Keratinocyte (primary cell): ENCODE measurements around the gene IRAK3. TPM values are rescaled to one million over a fixed set of nuclear protein-coding genes. Genes with fewer than 3 reads are reported as not detected.
"Not testable (repeated sequence)": the region's sequence is repeated elsewhere in the genome, so short reads cannot be mapped to it uniquely, and the experiment has no call there.

Experiments
- DNase-seq: peaks from one replicate; pipeline ENCODE4 v3.0.0-alpha.2; 2011; ENCODE audit warnings: low read depth, missing footprints, low spot score
- FAIRE-seq: peaks from 2 replicates; lab custom pipeline; 2011; peaks lifted over from hg19 to GRCh38; lab: Jason Lieb, UNC
- H2AFZ ChIP-seq: 2 replicates; pipeline ENCODE4 v1.6.0; 2012; ENCODE audit warnings: low read length, control low read depth, inconsistent platforms; ENCODE audit not compliant: control insufficient read depth
- H3K27ac ChIP-seq: 2 replicates; pipeline ENCODE4 v1.5.1; 2011; ENCODE audit warnings: low read length; ENCODE audit not compliant: control insufficient read depth, insufficient read depth
- H3K27me3 ChIP-seq: 3 replicates; pipeline ENCODE4 v1.6.0; 2011; ENCODE audit warnings: low read length; ENCODE audit not compliant: control insufficient read depth, insufficient read depth; ENCODE audit errors: extremely low read depth
- H3K36me3 ChIP-seq, 2 experiments: 2 replicates in 1 of 2; 3 replicates in 1 of 2; pipeline ENCODE4 v1.5.1; 2011; ENCODE audit warnings: low read length in 2 of 2, mild to moderate bottlenecking in 1 of 2; ENCODE audit not compliant: control insufficient read depth in 2 of 2, insufficient read depth in 2 of 2; ENCODE audit errors: extremely low read depth in 1 of 2
- H3K4me1 ChIP-seq: 3 replicates; pipeline ENCODE4 v1.5.1; 2011; ENCODE audit warnings: low read length; ENCODE audit not compliant: control insufficient read depth, insufficient read depth; ENCODE audit errors: extremely low read depth
- H3K4me2 ChIP-seq: 3 replicates; pipeline ENCODE4 v1.6.0; 2011; ENCODE audit warnings: low read depth, low read length; ENCODE audit not compliant: control insufficient read depth, insufficient read depth; ENCODE audit errors: extremely low read depth
- H3K4me3 ChIP-seq, 3 experiments: fragments of 200-600 bp in 1 of 3; sonication (generic) in 1 of 3; 2 replicates in 2 of 3; 3 replicates in 1 of 3; pipeline ENCODE4 v1.5.1; 2011 to 2016; ENCODE audit warnings: low read length in 3 of 3, mild to moderate bottlenecking in 3 of 3, control low read depth in 2 of 3, inconsistent platforms in 1 of 3, low read depth in 1 of 3, mixed read lengths in 1 of 3, mixed run types in 1 of 3, moderate library complexity in 1 of 3; ENCODE audit not compliant: control insufficient read depth in 2 of 3, insufficient read depth in 2 of 3; ENCODE audit errors: extremely low read depth in 1 of 3
- H3K79me2 ChIP-seq: 2 replicates; pipeline ENCODE4 v1.6.0; 2012; ENCODE audit warnings: low read length; ENCODE audit not compliant: control insufficient read depth, insufficient read depth
- H3K9ac ChIP-seq: 3 replicates; pipeline ENCODE4 v1.6.0; 2011; ENCODE audit warnings: low read length; ENCODE audit not compliant: control insufficient read depth, insufficient read depth; ENCODE audit errors: extremely low read depth
- H3K9me1 ChIP-seq: 3 replicates; pipeline ENCODE4 v1.6.0; 2011; ENCODE audit warnings: low read length; ENCODE audit not compliant: control insufficient read depth, insufficient read depth; ENCODE audit errors: extremely low read depth
- H3K9me3 ChIP-seq: 2 replicates; pipeline ENCODE4 v1.5.1; 2012; ENCODE audit warnings: low read depth, low read length; ENCODE audit not compliant: control insufficient read depth
- H4K20me1 ChIP-seq: 3 replicates; pipeline ENCODE4 v1.6.0; 2011; ENCODE audit warnings: low read length; ENCODE audit not compliant: control insufficient read depth, insufficient read depth; ENCODE audit errors: extremely low read depth
- CTCF ChIP-seq, 3 experiments: IDR thresholded peaks in 1 of 3; conservative IDR thresholded peaks in 1 of 3; optimal IDR thresholded peaks in 1 of 3; 2 replicates in 2 of 3; 3 replicates in 1 of 3; pipeline versions ENCODE3 to v1.5.1; 2011; ENCODE audit warnings: low read length in 3 of 3, mild to moderate bottlenecking in 3 of 3, moderate library complexity in 2 of 3, control low read depth in 1 of 3, inconsistent platforms in 1 of 3; ENCODE audit not compliant: insufficient read depth in 2 of 3; ENCODE audit errors: extremely low read depth in 1 of 3
- EZH2 ChIP-seq: IDR thresholded peaks from one replicate; pipeline ENCODE4 v1.6.1; 2012; ENCODE audit warnings: inconsistent platforms, mild to moderate bottlenecking, low read length, moderate library complexity
- dilution Hi-C: fragments of 300-500 bp; cut with MboI; formaldehyde crosslinking; loops from one replicate; pipeline ENCODE4 v1.7.0; 2020; ENCODE audit warnings: low sequenced_read_pairs; ENCODE audit not compliant: extremely low pct_ligation_motif_present
- polyA plus RNA-seq, 5 experiments: library from polyadenylated mRNA; depleted of rRNA in 3 of 5; stranded (reverse) in 3 of 5; stranded (forward) in 1 of 5; unstranded in 1 of 5; fragments of >200 nt; gene quantifications; 1 replicate in 1 of 5; 2 replicates in 3 of 5; 3 replicates in 1 of 5; pipeline versions ENCODE4 v1.2.1 to v1.2.3, GENCODE V29; 2011 to 2012; ENCODE audit warnings: missing spikeins in 2 of 5, low read depth in 1 of 5, low replicate concordance in 1 of 5

IRAK3 gene
- polyA plus RNA-seq, 1 donor (not counting 4 experiments of a cell fraction or from before 2014, with no cell fraction given), result 0.07 TPM

DNA sequence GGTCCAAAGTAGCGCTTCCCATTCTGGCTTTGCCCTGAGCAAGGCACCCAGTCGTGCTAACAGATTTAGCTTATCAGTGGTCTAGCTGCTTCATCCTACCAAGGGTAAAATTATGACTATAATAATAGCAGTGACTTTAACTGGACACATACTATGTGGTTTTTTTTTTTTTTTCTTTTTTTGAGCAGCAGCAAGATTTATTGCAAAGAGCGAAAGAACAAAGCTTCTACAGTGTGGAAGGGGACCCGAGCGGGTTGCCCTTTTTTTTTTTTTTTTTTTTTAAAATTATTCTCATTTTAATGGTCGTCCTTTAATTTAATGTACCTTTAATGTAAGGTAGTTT, 113.8 kb downstream of the IRAK3 start:
- TF ChIP-seq EZH2, result no peak
- no peak for TF ChIP-seq CTCF (optimal IDR thresholded peaks at IDR 0.05 in 1 of 3, IDR thresholded peaks at IDR 0.05 in 1 of 3, conservative IDR thresholded peaks at IDR 0.05 in 1 of 3; ENCODE audit: extremely low read depth in 1 of 3, insufficient read depth in 2 of 3, low read length in 3 of 3)
- H3K79me2 ChIP-seq, result no peaks in the 10 kb centered on the region
- no peaks in the 10 kb centered on the region for H4K20me1 ChIP-seq
- DNase-seq, result no peak
- peak overlapping the region; percentile 86 to 98 (median 92) for H3K4me3 ChIP-seq
- peak overlapping the region; percentile 86 for H3K4me2 ChIP-seq
- no peaks in the 10 kb centered on the region for H3K4me1 ChIP-seq
- dilution Hi-C loops, result no loop called here
- H3K27ac ChIP-seq, result peak overlapping the region; percentile 93
- peaks cover 8% of the 10 kb centered on the region for H3K27me3 ChIP-seq
- no peaks in the 10 kb centered on the region for H3K36me3 ChIP-seq
- peak overlapping the region; percentile 95 for H3K9ac ChIP-seq
- H2AFZ ChIP-seq, result peak overlapping the region; percentile 100
- no peaks in the 10 kb centered on the region for H3K9me3 ChIP-seq
- no peaks in the 10 kb centered on the region for H3K9me1 ChIP-seq
- FAIRE-seq, result no peak

GRCh38 chr12:66303316-66303804, 114.3 kb downstream of the IRAK3 start:
- H3K9me1 ChIP-seq, H3K4me1 ChIP-seq, dilution Hi-C loops, FAIRE-seq, H3K79me2 ChIP-seq, H3K9ac ChIP-seq, DNase-seq, H3K27ac ChIP-seq, H4K20me1 ChIP-seq, H2AFZ ChIP-seq, H3K36me3 ChIP-seq, H3K27me3 ChIP-seq, H3K9me3 ChIP-seq: not testable (repeated sequence)
- peak overlapping the region in 2 of 3 experiments; percentile 92 to 98 for H3K4me3 ChIP-seq
- peak overlapping the region; percentile 86 for H3K4me2 ChIP-seq

Other genes with a start within 250 kb of the IRAK3 start
- 15.0 to 36.6 TPM (median 20.5 TPM) in 3 replicates for gene LLPH, start 58.5 kb upstream of the IRAK3 start, polyA plus RNA-seq
- 77.2 to 111 TPM (median 106 TPM) in 3 replicates for gene TMBIM4, start 19.2 kb upstream of the IRAK3 start, polyA plus RNA-seq
- 0.90 to 1.8 TPM (median 1.1 TPM) in 3 replicates for gene HELB, start 113.3 kb downstream of the IRAK3 start, polyA plus RNA-seq